ENCODE measurements around the gene SEC31A. TPM values are rescaled to one million over a fixed set of nuclear protein-coding genes. Genes with fewer than 3 reads are reported as not detected.
"Not testable (repeated sequence)": the region's sequence is repeated elsewhere in the genome, so short reads cannot be mapped to it uniquely, and the experiment has no call there.

Gene SEC31A
- total and polyA plus RNA-seq, 7 donors, result 77.7 to 120 (median 103) TPM

GRCh38 chr4:82850684-82851083 is 40.3 kb downstream of the SEC31A start:
- peaks cover 8 to 97% of the 10 kb centered on the region in 2 donors for H3K36me3 ChIP-seq (ENCODE audit: insufficient read depth in 1 of 2, low read depth in 1 of 2)
- ATAC-seq (no peak), DNase-seq (no peak)
- no peaks in the 10 kb centered on the region for H3K4me1 ChIP-seq
- H3K27me3 ChIP-seq (ENCODE audit: insufficient read depth in 3 of 3, low read length in 2 of 3), result no peaks in the 10 kb centered on the region
- H3K27ac ChIP-seq, result no peak overlapping the region
- intact Hi-C loops (cut with DNase I), result no loop called here
- H3K4me3 ChIP-seq, result no peak overlapping the region
- no peaks in the 10 kb centered on the region for H3K9me3 ChIP-seq
- TF ChIP-seq CTCF (IDR thresholded peaks at IDR 0.05), result no peak

GRCh38 chr4:82848706-82849105 is 42.2 kb downstream of the SEC31A start:
- no peak for TF ChIP-seq CTCF (IDR thresholded peaks at IDR 0.05)
- ATAC-seq, result no peak

GRCh38 chr4:82842593-82842992 is 48.4 kb downstream of the SEC31A start:
- Histone ChIP-seq H3K4me3 (no peak overlapping the region), H3K4me1 (no peaks in the 10 kb centered on the region), H3K9me3 (no peaks in the 10 kb centered on the region), H3K27ac (no peak overlapping the region), H3K27me3 (ENCODE audit: insufficient read depth in 3 of 3, low read length in 2 of 3) (no peaks in the 10 kb centered on the region), H3K36me3 (ENCODE audit: insufficient read depth in 1 of 2, low read depth in 1 of 2) (peaks cover 12 to 97% of the 10 kb centered on the region in 2 donors)
- DNase-seq (no peak), ATAC-seq (no peak)
- intact Hi-C loops (cut with DNase I), result no loop called here
- no peak for TF ChIP-seq CTCF (IDR thresholded peaks at IDR 0.05)

More at GRCh38 chr4:82848706-82849105, 42.2 kb downstream of the SEC31A start:
- 82 to 94% (median 84%) methylated on average over 3 of the region's 3 CpGs for WGBS, 3 donors
- intact Hi-C loops (cut with DNase I), result no loop called here
- Histone ChIP-seq H3K4me3 (no peak overlapping the region), H3K36me3 (ENCODE audit: insufficient read depth in 1 of 2, low read depth in 1 of 2) (peaks cover 10 to 97% of the 10 kb centered on the region in 2 donors), H3K27ac (no peak overlapping the region), H3K9me3 (no peaks in the 10 kb centered on the region), H3K4me1 (no peaks in the 10 kb centered on the region), H3K27me3 (ENCODE audit: insufficient read depth in 3 of 3, low read length in 2 of 3) (no peaks in the 10 kb centered on the region)
- no peak for DNase-seq

- Histone ChIP-seq H3K27ac (no peak overlapping the region), H3K27me3 (ENCODE audit: insufficient read depth in 3 of 3, low read length in 2 of 3) (no peaks in the 10 kb centered on the region), H3K4me1 (peaks cover 3% of the 10 kb centered on the region), H3K4me3 (no peak overlapping the region), H3K9me3 (no peaks in the 10 kb centered on the region), H3K36me3 (ENCODE audit: insufficient read depth in 1 of 2, low read depth in 1 of 2) (peaks cover 7 to 96% of the 10 kb centered on the region in 2 donors)
- no peak for TF ChIP-seq CTCF (IDR thresholded peaks at IDR 0.05)
- 90 to 93% (median 91%) methylated on average over 1 of the region's 1 CpG for WGBS, 3 donors
- ATAC-seq (no peak), DNase-seq (no peak)
- intact Hi-C loops (cut with DNase I), result loop anchor here (5.0 kb wide), 2 partner anchors 33 to 38 kb away; no protein-coding TSS in a partner anchor
Observed at GRCh38 chr4:82839624-82840023, 51.3 kb downstream of the SEC31A start.

GRCh38 chr4:82833696-82834313 is 57.1 kb downstream of the SEC31A start:
- no peaks in the 10 kb centered on the region for H3K27me3 ChIP-seq (ENCODE audit: insufficient read depth in 3 of 3, low read length in 2 of 3)
- intact Hi-C loops (cut with DNase I), result no loop called here
- peaks cover 7% of the 10 kb centered on the region for H3K4me1 ChIP-seq
- ATAC-seq, result peak; percentile 100
- WGBS, 3 donors, result 31 to 44% (median 40%) methylated on average over 1 of the region's 1 CpG
- peak overlapping the region; percentile 83 for H3K27ac ChIP-seq
- no peaks in the 10 kb centered on the region for H3K9me3 ChIP-seq
- peaks cover 0 to 75% of the 10 kb centered on the region in 2 donors for H3K36me3 ChIP-seq (ENCODE audit: insufficient read depth in 1 of 2, low read depth in 1 of 2)
- H3K4me3 ChIP-seq, result no peak overlapping the region
- no peak for DNase-seq
- peak; percentile 8 for TF ChIP-seq CTCF (IDR thresholded peaks at IDR 0.05)

- Histone ChIP-seq H3K27ac (peak overlapping the region; percentile 83), H3K36me3 (ENCODE audit: insufficient read depth in 1 of 2, low read depth in 1 of 2) (peaks cover 0 to 75% of the 10 kb centered on the region in 2 donors)
Observed at GRCh38 chr4:82833060-82833459, 57.9 kb downstream of the SEC31A start.

More at GRCh38 chr4:82833060-82833459, 57.9 kb downstream of the SEC31A start:
- H3K9me3 ChIP-seq; ATAC-seq; H3K4me1 ChIP-seq; H3K27me3 ChIP-seq (ENCODE audit: insufficient read depth in 3 of 3, low read length in 2 of 3); intact Hi-C loops (cut with DNase I); DNase-seq; H3K4me3 ChIP-seq: not testable (repeated sequence)
- 84 to 92% (median 88%) methylated on average over 4 of the region's 4 CpGs for WGBS, 3 donors
